GM19372 (cell line): ENCODE measurements around the gene CLPSL1.

ENCODE experiments used
- ATAC-seq: cut with Tn5 transposase; IDR thresholded peaks from one replicate; pipeline ENCODE4 v1.9.1; 2021; ENCODE audit warnings: mild to moderate bottlenecking, low read depth, moderate library complexity; ENCODE audit not compliant: unreplicated experiment

CLPSL1 gene

DNA sequence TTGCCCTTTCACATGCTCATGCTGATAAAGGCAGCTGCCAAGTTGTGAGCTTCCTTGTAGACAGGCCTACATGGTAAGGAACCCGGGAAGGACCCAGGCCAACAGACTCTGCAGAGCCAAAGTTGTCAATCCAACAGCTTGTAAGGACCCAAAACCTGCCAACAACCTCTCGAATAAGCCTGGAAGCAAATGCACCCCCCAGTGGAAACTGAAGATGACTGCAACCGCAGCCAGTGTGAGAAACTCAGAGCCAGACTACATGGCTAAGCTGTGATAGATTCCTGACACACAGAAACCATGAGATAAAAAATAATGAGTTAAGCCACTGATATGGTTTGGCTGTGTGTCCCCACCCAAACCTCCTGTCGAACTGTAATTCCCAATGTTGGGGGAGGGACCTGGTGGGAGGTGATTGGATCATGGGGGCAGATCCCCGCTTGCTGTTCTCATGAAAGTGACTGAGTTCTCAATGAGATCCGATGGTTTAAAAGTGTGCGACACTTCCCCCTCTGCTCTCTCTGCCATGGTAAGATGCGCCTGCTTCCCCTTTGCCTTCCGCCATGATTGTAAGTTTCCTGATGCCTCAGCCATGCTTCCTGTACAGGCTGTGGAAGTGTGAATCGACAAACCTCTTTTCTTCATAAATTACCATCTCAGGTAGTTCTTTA, 23.2 kb upstream of the CLPSL1 start:
- no peak for ATAC-seq

DNA sequence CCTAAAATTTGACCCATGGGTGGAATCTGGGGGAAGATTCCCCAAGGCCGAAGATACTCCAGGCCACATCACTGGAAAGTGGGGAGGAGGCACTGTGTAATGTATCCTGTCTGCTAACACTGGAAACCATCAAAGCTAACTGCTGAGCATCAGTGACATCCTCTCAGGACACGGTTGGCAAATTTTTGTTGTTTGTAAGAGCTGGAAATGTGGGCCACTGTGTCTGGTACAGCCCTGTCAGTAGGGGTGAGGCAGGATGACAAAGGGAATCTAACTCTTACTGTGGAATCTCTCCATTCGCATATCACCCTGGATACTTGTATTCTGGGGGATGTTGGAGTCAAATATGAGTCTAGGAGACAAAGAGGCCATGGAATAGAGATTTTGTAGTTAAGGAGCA, 21.4 kb upstream of the CLPSL1 start:
- no peak for ATAC-seq

DNA sequence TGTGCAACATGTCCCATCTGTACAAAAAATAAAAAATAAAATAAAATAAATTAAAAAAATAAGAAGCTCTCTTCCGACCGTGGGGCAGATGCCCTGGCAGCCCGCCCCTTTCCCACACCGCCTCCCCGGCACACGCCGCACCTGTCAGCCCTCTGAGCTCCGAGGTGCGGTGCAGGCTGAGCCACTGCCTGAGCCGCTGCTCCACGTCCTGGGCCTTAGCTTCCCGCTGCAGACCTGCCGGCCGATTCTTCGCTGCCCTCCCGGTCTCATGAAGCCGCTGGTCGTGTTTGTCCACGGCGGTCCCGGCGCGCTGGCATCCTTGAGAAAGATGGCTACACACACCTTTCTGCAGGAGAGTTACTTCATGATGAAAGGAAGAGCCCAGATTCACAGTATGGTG, 15.1 kb upstream of the CLPSL1 start:
- no peak for ATAC-seq

DNA sequence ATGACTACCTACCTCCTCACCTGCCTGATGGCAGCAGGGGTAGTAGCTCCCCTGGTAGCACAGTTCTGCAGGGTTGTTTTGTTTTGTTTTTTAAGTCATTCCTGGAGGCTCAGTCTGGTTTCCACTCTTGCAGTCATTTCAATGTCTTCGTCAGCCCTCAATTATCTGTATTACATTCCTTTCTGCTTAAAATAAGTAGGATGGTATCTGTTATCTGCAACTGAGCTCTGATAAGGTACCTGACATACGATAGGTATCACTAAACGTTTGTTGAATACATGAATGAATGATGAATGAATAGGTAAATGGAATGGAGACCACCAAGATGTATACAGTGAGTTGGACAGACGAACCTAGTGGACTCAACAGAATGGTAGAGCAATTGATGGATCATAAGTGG, 11.6 kb upstream of the CLPSL1 start:
- ATAC-seq, result no peak

DNA sequence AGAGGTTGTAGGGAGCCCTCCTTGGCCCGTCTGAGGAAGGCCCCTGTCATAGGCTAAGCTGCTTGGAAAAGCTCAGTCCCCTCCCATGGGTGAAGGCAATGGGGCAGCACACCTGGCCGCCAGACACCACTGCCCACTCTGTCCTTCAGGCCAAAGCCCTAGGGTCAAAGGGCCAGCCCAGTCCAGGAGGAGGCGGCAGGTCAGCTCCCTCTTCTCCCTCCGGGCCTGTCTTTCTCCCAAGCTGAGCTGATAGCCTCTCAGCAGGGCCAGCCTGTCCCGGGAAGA, 9.5 kb upstream of the CLPSL1 start:
- ATAC-seq, result no peak

DNA sequence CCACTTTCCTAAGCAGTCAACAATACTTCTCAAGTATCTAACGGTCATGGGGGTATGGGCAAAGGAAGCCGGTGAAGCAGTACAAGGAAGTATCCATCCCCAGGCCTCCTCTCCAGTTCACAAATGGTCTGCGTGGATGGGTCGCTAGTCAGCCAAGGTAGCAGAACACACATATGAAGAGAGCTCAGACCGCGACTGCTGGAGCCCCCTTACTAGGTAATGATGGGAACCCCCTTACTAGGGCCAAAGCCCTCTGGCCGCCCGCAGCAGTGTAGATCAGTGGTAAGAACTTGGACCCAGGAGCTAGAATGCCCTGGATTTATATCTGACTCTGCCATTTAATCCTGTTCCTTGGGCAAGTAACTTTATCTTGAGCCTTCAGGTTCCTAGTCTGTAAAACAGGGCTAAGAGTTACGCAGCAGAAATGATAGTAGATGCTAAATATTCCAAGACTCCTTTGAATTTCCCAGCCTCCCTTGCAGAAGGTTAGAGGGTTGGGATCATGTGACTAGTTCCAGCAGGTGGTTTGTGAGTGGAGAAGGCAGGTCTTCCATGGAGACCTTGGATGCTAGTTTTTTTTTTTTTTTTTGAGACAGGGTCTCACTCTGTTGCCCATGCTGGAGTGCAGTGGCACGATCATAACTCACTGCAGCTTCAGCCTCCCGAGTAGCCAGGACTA, 6.6 kb upstream of the CLPSL1 start:
- ATAC-seq, result no peak

DNA sequence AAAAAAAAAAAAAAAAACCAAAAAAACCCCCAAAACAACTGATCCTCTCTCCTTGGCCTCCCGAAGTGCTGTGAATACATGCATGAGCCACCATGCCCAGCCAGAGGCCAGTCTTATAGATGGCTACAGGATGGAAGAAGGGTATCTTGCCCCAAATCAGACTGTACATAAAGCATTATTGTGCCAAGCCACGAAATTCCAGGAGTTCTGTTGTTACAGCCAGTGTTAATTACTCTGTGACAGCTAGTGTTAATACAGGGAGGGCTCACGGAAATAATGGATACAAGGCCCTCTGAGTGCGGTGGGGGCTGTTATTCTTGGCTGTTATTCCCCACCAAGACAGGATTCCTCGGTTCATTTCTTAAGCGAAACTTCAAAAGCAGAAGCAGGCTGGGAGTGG, 5.8 kb upstream of the CLPSL1 start:
- no peak for ATAC-seq

DNA sequence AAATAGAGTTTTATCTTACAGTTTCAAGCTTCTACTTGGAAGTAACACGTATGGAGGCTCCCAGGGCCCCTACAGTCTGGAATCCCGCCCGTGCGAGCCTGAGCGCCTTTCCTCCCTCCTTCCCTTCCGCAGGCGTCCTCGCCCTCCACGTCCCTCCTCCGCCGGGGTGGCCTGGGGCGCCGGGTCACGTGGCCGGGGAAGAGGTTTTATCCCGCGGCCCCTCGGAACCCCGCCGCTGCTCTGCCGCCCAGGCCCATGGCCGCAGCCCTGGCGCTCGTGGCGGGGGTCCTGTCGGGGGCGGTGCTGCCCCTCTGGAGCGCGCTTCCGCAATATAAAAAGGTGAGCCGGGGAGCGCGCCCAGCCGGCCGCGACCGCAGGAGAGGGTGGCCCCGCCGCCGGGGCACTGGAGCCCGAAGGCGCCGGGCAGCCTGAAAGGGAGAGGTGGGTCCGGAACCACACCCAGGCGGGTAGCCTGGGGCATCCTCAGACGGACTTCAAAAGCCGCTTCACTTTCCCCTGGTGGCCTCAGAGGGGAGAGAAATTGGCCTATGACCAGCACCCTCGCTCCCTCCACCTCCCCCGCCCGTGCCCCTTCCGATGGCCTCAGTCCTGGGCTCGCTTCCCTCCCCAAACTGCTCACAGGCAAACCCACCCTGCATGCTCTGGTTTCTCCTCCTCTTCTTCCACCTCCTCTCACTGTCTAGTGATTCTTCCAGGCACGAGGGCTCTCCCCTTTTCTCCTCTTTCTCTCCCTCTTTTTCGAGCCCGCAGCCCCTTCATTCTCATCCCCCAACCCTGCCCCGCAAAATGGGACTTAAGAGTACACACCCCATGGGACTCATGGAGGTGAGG, 4.2 kb upstream of the CLPSL1 start, which contains the start of gene CLPSL2:
Gene CLPSL2, plus strand, starts transcription at position 235 of the 852 bp plus-strand sequence. Its CDS starts 21 bp downstream, at position 256.
- no peak for ATAC-seq

DNA sequence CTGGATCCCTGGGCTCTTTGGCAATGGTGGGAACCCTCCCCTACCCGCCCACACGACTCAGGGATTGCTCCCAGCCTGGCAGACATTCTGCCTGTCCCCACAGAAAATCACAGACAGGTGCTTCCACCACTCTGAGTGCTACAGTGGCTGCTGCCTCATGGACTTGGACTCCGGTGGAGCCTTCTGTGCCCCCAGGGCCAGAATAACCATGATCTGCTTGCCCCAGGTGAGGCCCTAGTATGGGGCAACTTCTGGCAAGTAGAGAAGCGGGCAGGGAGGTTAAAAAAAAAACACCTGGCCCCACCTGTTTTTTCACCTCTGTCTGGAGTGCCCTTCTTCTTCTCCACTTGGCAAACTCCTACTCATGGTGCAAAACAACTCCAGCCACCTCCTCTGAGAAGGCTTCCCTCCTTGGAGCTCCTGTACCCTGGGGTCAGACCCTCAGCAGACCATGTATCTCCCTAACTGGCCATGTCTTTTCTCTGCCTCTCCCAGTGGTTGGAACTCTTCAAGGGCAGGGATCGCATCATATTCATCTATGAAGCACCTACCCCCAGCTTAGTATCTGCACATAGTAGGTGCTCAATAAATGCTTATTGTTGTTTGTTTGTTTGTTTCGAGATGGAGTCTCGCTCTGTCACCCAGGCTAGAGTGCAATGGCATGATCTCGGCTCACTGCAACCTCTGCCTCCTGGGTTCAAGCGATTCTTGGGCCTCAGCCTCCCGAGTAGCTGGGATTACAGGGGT, 3.3 kb upstream of the CLPSL1 start:
- ATAC-seq, result no peak

DNA sequence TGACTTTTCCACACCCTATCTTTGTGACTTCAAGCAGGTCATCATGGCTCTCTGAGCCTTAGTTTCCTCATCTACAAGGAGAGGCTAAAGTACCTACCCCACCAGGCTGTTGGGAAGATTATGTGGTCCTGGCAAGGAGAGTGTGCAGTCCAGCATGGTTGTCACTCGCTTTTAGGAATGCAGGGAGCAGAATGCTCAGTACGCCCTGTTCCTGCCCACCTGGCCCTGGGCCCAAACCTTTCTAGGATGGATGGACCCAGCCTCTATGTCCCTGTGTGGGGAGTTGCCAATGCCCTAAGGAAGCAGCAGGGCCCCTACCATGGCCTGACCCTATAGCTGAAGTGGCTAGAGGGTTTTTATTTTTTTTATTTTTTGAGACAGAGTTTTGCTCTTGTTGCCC, 2.4 kb upstream of the CLPSL1 start:
- no peak for ATAC-seq

DNA sequence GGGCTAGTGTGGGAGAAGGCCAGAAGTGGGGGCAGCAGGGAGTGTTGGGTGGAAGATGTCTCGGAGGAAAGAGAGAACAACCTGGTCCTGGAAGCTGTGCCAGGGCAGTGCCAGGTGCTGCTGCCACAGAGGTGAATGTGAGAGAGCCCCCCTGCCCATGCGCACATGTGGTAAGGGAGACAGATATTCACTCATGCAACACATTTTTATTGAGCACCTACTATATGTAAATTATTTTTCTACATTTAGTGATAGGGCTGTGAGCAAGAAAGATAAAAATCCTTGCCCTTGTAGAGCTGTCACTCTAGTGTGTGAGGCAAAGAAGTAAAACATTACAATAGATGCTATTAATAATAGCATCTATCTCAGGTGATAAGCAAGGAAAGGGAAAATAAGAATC, 471 bp downstream of the CLPSL1 start:
- ATAC-seq, result no peak

DNA sequence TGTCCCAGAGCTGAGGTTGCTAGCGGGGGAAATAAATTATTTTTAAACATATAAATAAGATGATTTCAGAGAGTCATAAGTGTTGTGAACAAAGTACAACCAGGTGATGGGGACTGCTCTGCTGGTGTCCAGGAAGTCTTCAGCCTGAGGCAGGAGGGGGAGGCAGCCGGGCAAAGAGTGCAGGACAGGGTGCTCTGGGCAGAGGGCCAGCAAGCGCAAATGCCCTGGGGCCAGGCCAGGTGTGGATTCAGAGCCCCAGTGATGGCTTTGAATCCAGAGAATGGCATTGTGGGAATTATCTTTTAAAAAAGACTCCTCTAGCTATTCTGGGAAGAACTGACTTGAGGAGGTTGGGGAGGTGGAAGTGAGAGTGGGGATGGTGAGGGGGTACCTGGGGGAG, 1.6 kb downstream of the CLPSL1 start:
- ATAC-seq, result no peak

DNA sequence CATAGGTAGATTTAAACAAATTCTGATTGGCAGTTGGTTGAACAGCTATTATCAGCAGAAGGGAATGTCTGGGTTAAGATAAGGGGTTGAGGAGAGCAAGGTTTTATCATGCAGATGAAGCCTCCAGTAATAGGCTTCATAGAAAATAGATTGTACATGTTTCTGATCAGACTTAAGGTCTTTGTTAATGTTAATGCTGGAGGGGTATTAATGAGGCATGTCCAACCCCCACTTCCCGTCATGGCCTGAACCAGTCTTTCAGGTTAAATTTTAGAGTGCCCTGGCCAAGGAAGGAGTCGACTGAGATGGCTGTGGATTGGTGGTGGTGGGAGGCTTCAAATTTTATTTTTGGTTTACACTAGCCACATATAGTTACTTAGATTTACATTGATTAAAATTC, 3.4 kb downstream of the CLPSL1 start:
- no peak for ATAC-seq

DNA sequence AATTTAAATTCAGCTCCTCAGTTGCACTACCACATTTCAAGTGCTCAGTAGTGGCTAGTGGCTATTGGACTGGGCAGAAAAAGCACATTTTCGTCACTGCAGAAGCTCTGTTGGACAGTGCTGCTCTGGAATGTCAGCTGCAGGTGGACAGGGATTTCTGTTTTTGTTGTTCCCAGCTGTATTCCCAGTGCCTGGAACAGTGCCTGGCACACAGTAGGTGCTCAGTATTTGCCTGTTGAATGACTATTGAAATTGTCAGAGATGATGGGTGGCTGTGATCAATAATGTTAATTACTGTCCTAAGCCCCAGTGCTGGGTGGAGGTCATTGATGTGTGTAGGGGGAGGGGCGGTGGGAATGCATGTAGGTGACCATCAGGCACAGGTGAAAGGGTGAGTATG, 5.5 kb downstream of the CLPSL1 start:
- no peak for ATAC-seq

DNA sequence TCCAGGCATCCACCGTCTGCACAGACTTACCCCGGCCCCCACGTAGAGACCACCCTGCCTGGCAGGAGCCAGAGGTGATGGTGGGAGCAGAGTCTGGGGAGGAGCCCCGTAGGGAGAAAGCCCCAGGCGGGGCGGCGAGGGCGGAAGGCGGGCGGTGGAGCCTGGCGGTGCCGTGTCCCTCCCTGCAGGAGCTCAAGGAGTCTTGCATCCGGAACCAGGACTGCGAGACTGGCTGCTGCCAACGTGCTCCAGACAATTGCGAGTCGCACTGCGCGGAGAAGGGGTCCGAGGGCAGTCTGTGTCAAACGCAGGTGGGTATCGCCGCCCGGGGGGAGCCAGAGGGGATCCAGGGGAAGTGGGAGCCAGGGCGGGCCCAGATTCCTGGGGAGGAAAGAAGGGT, 6.0 kb downstream of the CLPSL1 start:
- ATAC-seq, result no peak

DNA sequence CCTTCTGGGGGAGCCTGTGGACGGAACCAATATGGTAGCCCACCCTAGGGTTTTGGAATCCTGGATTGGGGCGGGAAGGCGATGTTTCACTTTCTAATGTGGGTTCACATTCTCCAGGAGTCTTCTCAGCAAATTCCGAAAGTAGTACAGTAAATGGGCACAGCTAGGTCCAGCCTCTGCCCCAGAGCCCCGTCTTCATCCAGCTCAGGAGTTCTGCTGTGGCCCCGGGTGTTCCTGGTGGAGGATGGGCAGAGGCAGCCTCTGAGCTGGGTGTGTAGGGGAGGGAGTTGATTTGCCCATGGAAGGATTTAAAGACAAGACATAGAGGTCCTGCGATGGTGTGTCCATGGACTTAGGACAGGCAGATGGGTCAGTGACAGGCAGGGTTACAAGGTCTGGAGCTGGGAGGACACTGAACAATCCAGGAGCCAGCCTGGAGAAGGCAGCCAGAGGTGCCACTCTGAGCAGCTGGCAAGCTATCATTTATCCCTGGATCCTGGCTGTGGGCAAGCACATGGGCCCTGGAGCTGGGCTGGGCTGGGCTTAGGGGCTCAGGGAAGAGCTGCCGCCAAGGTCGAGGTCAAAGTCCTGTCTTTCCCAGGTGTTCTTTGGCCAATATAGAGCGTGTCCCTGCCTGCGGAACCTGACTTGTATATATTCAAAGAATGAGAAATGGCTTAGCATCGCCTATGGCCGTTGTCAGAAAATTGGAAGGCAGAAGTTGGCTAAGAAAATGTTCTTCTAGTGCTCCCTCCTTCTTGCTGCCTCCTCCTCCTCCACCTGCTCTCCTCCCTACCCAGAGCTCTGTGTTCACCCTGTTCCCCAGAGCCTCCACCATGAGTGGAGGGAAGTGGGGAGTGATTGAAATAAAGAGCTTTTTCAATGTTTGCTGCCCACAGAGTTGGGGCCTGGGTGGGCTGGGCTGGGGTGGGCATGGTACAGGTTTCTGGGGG, 6.7 kb downstream of the CLPSL1 start:
- no peak for ATAC-seq

DNA sequence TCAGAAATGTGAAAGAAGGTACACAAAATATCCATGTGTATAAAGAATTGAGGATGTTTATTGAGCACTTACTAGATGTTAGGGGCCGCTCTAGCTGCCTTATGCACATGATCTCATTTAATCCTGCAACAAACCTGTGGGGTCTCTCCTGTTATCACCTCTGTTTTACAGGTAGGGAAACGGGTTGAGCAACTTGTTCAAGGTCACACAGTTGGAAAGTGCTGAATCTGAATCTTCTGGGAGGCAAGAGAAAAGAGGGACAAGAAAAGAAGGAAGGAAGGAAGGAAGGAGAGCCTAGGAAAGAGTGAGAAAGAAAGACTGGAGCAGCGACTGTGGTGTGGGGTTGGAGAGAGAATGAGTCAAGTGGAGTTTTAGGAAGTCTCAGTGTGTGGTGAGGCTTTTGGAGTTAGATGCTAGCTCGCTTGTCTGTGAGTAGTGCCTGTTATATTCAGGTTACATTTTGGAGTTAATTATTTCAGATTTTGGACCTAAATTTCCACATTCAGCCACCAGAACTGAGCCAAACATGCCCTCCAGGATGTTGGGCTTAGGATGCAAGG, 7.7 kb downstream of the CLPSL1 start:
- ATAC-seq, result no peak

DNA sequence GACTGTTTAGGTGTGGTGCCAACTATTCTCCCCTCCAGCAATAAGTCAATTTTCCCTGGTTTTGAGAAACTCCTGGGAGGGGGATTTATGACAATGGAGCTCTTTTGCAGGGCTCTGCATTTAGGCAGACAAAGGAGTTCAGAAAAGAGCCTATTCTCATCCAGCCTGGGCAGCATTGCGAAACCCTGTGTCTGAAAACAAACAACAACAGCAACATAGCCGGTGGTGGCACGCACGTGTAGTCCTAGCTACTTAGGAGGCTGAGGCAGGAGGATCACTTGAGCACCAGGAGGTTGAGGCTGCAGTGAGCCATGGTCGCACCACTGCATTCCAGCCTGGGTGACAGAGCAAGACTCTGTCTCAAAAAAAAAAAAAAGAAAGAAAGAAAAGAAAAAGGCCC, 9.9 kb downstream of the CLPSL1 start:
- ATAC-seq, result no peak

DNA sequence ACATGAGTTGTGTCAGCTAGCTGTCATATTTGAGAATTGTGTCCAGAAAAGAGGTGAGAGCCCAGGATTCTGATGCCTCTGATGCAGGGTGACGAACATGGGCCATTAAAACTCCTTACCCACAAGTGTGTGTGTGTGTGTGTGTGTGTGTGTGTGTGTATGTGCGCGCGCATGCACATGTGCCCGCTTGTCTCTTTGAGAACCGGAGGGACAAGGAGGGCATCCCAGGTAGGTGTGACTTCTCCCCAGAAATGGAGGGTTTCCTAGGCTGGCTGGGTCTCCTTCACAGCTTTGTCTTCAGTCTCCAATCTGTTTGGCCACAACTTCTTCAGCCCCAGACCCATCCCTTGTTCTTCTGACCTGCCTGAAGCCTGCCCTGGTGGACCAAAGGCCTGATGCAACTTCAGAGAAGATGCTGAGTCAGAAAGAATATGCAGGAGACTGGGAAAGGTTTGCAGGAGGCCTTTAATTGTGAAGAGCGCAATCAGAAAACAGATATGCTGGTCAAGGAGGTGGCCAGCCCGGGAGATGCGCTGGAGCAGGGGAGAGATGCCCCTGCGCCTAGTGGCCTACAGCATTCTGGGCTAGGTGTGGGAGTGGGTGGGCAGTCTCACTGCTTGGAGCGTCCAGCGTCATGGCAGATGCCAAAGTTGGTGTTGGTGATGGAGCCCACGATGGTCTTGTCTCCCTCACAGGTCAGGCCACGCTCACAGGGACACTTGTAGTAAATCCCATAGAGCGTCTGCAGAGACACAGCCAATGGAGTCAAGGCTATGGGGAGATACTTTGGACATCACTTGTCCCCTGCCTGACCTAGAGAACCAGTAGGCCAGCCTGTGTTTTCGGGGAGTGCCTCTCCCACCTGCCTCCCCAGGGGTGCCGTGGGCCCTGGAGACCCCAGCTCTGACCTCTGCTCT, 14.0 kb downstream of the CLPSL1 start:
- ATAC-seq, result no peak
